Stomach (tissue), 9 donors: Measurements from ENCODE around the gene TRABD2B. TPM values are rescaled to one million over a fixed set of nuclear protein-coding genes. Genes with fewer than 3 reads are reported as not detected.

Experiments used
- DNase-seq, 2 donors: peaks; one replicate each; pipeline versions ENCODE4 v3.0.0 to v3.0.0-alpha.2; 2013 to 2019
- H3K27ac ChIP-seq, 5 donors: fragments of 200-600 bp in 4 of 5; sonication (generic) in 4 of 5; one replicate each; pipeline ENCODE4 v1.5.1; 2013 to 2019; ENCODE audit warnings: mild to moderate bottlenecking in 1 of 5, moderate library complexity in 1 of 5
- H3K27me3 ChIP-seq, 3 donors: fragments of 200-600 bp; sonication (generic); one replicate each; pipeline ENCODE4 v1.5.1; 2017 to 2019; ENCODE audit warnings: mixed run types in 1 of 3
- H3K36me3 ChIP-seq, 4 donors: fragments of 200-600 bp; sonication (generic); 1 replicate in 3 of 4; 2 replicates in 1 of 4; pipeline ENCODE4 v1.5.1; 2016 to 2019
- H3K4me1 ChIP-seq, 4 donors: fragments of 200-600 bp; sonication (generic); one replicate each; pipeline ENCODE4 v1.5.1; 2016 to 2019
- H3K4me3 ChIP-seq, 4 donors: fragments of 200-600 bp; sonication (generic) in 3 of 4; one replicate each; pipeline ENCODE4 v1.5.1; 2016 to 2019; ENCODE audit warnings: mild to moderate bottlenecking in 1 of 4
- H3K9me3 ChIP-seq, 4 donors: fragments of 200-600 bp; sonication (generic); one replicate each; pipeline ENCODE4 v1.5.1; 2016 to 2019
- EP300 ChIP-seq: sonication (generic); formaldehyde crosslinking; IDR thresholded peaks from one replicate; pipeline ENCODE4 v1.6.1; 2017; ENCODE audit warnings: antibody characterized with exemption
- POLR2A ChIP-seq, 4 donors: fragments of 450-650 bp; IDR thresholded peaks; one replicate each; pipeline ENCODE4 v1.6.1; 2016; ENCODE audit warnings: antibody characterized with exemption in 4 of 4, control low read depth in 2 of 4, mild to moderate bottlenecking in 1 of 4, moderate library complexity in 1 of 4
- POLR2AphosphoS5 ChIP-seq, 3 donors: sonication (generic); formaldehyde crosslinking; IDR thresholded peaks; one replicate each; pipeline ENCODE4 v1.6.1; 2016; ENCODE audit warnings: antibody characterized with exemption in 3 of 3
- WGBS, 5 donors: extraction: QIAGEN DNeasy Blood & Tissue Kit in 3 of 5; methylation state at CpG; one replicate each; pipeline versions ENCODE4 v1.1.5 to v1.1.7; 2013 to 2018; 5-methylcytosine and 5-hydroxymethylcytosine counted together
- intact Hi-C: fragments of 100-400 bp; cut with DNase I; formaldehyde crosslinking; loops from one replicate; pipeline ENCODE4 v1.15.1; 2023; ENCODE audit warnings: low total_unique reads
- polyA plus RNA-seq, 3 donors: library from polyadenylated mRNA; stranded (reverse); fragments of 200-250 nt; gene quantifications; one replicate each; pipeline ENCODE4 v1.2.3, GENCODE V29; 2013
- total RNA-seq, 5 donors: library from RNA; depleted of rRNA; stranded (reverse); fragments of >200 nt; gene quantifications; one replicate each; pipeline versions ENCODE4 v1.1.0 to v1.2.3, GENCODE V29; 2014 to 2016
- TF ChIP-seq, protein P1 (sequence below), 7 experiments: fragments of 450-650 bp in 4 of 7; fragments of 200-600 bp in 3 of 7; sonication (generic) in 3 of 7; IDR thresholded peaks; one replicate each; pipeline ENCODE4 v1.5.1; 2016 to 2019; ENCODE audit warnings: antibody characterized with exemption in 7 of 7, control low read depth in 2 of 7, mild to moderate bottlenecking in 1 of 7
- donor health status: healthy with polysubstance abuse.
- donor health status: Bipolar disorder and iron deficiency.
- donor health status: healthy.

The TRABD2B gene
- total and polyA plus RNA-seq, 8 donors = 0.31 to 2.0 (median 0.93) TPM; not detected in 1

DNA sequence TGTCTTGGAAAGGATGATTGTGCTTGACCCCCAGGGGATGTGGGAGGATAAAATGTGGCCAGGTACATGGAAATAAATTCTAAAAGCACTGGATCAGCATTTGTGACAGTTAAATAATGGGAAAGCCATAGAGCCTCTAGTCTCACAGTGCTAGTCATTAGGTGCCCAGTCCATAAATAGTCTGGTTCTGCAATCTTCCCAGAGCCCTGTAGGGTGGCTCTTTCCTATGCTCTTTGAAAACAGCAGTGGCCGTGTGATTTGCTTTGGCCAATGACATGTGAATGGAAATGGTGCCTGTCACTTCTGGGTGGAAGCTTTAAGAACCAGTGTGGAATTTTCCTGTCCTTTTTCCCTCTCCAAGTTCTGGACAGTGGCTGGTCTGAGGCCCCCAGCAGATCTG is 113.2 kb downstream of the TRABD2B start:
- no peak overlapping the region for H3K27ac ChIP-seq
- intact Hi-C loops = no loop called here
- no peak for TF ChIP-seq POLR2A (IDR thresholded peaks at IDR 0.05)
- no peak for TF ChIP-seq POLR2AphosphoS5 (IDR thresholded peaks at IDR 0.05)
- TF ChIP-seq, protein P1, sequence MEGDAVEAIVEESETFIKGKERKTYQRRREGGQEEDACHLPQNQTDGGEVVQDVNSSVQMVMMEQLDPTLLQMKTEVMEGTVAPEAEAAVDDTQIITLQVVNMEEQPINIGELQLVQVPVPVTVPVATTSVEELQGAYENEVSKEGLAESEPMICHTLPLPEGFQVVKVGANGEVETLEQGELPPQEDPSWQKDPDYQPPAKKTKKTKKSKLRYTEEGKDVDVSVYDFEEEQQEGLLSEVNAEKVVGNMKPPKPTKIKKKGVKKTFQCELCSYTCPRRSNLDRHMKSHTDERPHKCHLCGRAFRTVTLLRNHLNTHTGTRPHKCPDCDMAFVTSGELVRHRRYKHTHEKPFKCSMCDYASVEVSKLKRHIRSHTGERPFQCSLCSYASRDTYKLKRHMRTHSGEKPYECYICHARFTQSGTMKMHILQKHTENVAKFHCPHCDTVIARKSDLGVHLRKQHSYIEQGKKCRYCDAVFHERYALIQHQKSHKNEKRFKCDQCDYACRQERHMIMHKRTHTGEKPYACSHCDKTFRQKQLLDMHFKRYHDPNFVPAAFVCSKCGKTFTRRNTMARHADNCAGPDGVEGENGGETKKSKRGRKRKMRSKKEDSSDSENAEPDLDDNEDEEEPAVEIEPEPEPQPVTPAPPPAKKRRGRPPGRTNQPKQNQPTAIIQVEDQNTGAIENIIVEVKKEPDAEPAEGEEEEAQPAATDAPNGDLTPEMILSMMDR (IDR thresholded peaks at IDR 0.05) = no peak
- TF ChIP-seq EP300 = no peak

DNA sequence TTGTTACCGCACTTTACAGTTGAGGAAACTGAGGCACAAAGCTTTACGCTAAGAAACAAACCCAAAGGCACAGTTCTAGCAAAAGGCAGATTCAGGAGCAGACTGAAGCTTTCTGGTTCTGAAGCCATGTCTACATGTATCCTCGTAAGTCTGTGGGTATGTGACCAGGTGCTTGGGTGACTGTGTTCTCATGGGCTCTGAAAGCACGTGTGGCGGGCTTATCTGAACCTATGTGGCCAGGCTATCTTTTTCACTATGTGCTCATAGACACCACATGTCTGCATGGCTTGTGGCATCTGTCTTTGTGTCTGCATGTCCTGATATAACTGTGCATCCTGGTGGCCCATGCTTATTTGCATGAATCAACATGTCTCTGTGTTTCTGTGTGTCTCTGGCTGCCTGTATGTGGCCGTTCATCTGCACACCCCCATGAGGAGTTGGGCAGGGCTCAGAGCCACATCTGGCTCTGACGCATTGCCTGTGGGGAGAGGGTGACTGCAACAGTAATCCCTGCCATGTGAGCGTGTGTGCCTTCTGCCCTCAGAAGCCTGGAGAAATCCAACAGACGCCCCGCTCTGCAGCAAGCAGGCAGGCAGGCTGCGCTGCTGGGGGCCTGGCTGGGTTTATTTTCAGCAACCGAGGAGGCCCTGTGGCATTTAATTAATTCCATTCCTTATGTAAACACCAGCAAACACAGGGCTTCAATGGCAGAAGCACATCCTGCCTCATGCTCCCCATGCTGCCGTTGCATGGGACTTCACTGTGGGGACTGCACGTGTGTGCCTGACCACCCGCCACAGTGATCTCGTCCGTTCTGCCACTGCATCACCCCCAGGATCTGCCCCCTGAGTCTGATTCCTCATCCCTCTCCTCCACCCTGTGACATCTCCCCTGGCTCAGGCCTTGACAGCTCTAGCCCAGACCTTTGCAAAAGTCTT is 115.4 kb downstream of the TRABD2B start:
- intact Hi-C loops = no loop called here
- no peak overlapping the region for H3K4me3 ChIP-seq
- H3K27ac ChIP-seq = no peak overlapping the region
- peaks cover 7 to 16% (median 7%) of the 10 kb centered on the region in 4 donors for H3K4me1 ChIP-seq
- H3K9me3 ChIP-seq = no peaks in the 10 kb centered on the region
- no peaks in the 10 kb centered on the region for H3K36me3 ChIP-seq
- TF ChIP-seq EP300 (no peak), POLR2AphosphoS5 (IDR thresholded peaks at IDR 0.05) (no peak), POLR2A (IDR thresholded peaks at IDR 0.05) (no peak)
- TF ChIP-seq, protein P1 (IDR thresholded peaks at IDR 0.05) = no peak
- 69 to 75% (median 71%) methylated on average over 14 to 17 of the region's 17 CpGs for WGBS, 5 donors
- peak in 1 of 2 donors; percentile 65 for DNase-seq
- no peaks in the 10 kb centered on the region for H3K27me3 ChIP-seq

More for the DNA sequence above, 113.2 kb downstream of the TRABD2B start:
- Histone ChIP-seq H3K27me3 (peaks cover 0 to 5% (median 0%) of the 10 kb centered on the region in 3 donors), H3K4me1 (peaks cover 7 to 16% (median 7%) of the 10 kb centered on the region in 4 donors), H3K36me3 (no peaks in the 10 kb centered on the region), H3K9me3 (no peaks in the 10 kb centered on the region), H3K4me3 (no peak overlapping the region)
- 79 to 96% (median 94%) methylated on average over 1 of the region's 1 CpG for WGBS, 5 donors
- no peak for DNase-seq

DNA sequence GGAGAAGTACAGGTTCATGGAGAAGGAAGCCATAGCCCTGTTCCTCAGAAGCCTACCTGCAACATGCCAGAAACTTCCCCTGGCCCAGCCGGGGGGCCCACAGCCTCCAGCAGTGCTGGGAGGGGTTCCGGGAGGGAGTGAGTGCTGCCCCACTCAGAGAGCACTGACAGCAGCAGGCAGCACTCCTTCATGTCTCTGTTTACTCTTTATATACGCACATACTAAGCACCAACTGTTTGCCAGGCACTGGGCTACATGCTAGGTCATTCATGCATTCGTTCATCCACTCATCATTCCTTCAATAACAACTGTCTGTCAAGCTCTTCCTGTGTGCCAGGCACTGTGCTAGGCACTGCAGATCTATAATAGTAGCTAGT is 120.6 kb downstream of the TRABD2B start:
- Histone ChIP-seq H3K27me3 (no peaks in the 10 kb centered on the region), H3K9me3 (no peaks in the 10 kb centered on the region), H3K36me3 (no peaks in the 10 kb centered on the region), H3K4me3 (no peak overlapping the region), H3K4me1 (peaks cover 0 to 18% (median 9%) of the 10 kb centered on the region in 4 donors), H3K27ac (no peak overlapping the region)
- 74 to 87% (median 82%) methylated on average over 2 to 4 of the region's 4 CpGs for WGBS, 5 donors
- DNase-seq = no peak
- intact Hi-C loops = no loop called here
- TF ChIP-seq, protein P1 (IDR thresholded peaks at IDR 0.05) = no peak
- TF ChIP-seq EP300 = no peak
- TF ChIP-seq POLR2AphosphoS5 (IDR thresholded peaks at IDR 0.05) = no peak
- TF ChIP-seq POLR2A (IDR thresholded peaks at IDR 0.05) = no peak

DNA sequence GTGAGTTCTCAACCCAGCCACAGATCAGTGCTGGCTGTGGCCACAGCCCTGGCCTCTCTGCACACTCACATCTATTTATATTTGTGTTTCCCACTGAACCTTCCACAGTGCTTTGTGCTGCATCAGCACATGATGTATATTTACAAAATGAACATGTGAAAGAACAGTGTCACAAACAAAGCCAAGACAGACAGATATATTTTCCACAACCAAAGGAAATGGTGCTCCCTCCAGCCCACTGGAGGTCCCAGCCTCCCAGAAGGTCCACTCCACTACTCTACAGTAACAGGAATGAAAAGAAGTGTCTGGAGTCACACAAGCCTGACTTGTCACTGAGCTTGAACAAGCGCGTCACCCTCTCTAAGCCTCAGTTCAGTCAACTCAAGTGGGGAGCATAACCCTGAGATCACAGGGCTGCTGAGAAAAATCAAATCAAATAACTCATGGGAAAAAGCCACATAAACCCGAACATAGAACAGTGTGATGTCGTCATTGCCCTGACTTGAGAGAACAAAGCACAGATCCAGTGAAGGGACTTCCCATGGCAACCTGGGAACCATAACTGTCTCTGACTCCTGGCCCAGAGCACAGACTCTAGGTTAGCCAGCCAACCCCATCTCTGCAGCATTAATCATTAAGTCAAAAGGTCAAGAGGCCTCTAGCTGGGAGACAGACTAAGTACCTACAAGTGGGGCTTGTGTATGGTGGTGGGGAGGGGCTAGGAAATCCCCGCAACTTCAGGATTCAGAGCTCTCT is 121.2 kb downstream of the TRABD2B start:
- H3K36me3 ChIP-seq = no peaks in the 10 kb centered on the region
- DNase-seq = peak in 1 of 2 donors; percentile 72
- TF ChIP-seq POLR2A (IDR thresholded peaks at IDR 0.05) = no peak
- TF ChIP-seq, protein P1 (IDR thresholded peaks at IDR 0.05) = no peak
- TF ChIP-seq EP300 = no peak
- TF ChIP-seq POLR2AphosphoS5 (IDR thresholded peaks at IDR 0.05) = no peak
- peaks cover 0 to 17% (median 6%) of the 10 kb centered on the region in 4 donors for H3K4me1 ChIP-seq
- H3K9me3 ChIP-seq = no peaks in the 10 kb centered on the region
- intact Hi-C loops = no loop called here
- H3K4me3 ChIP-seq = no peak overlapping the region
- no peak overlapping the region for H3K27ac ChIP-seq
- WGBS, 5 donors = 72 to 81% (median 74%) methylated on average over 4 to 5 of the region's 5 CpGs
- H3K27me3 ChIP-seq = no peaks in the 10 kb centered on the region
